HFF-Myc (cell line): Measurements from ENCODE around the gene PLN.

Experiments
- DNase-seq: peaks from one replicate; pipeline ENCODE4 v3.0.0-alpha.2; 2011; ENCODE audit warnings: low read depth; ENCODE audit errors: extremely low read depth
- H3K4me3 ChIP-seq: replicated peaks from 2 replicates; pipeline ENCODE4 v1.5.1; 2011; ENCODE audit warnings: low read depth, mild to moderate bottlenecking, control low read depth, low read length
- TF ChIP-seq, protein P1 (sequence below): IDR thresholded peaks from 2 replicates; pipeline ENCODE4 v1.5.1; 2012; ENCODE audit warnings: mild to moderate bottlenecking, low read depth, low read length, control low read depth; ENCODE audit errors: missing control alignments

The PLN gene

DNA sequence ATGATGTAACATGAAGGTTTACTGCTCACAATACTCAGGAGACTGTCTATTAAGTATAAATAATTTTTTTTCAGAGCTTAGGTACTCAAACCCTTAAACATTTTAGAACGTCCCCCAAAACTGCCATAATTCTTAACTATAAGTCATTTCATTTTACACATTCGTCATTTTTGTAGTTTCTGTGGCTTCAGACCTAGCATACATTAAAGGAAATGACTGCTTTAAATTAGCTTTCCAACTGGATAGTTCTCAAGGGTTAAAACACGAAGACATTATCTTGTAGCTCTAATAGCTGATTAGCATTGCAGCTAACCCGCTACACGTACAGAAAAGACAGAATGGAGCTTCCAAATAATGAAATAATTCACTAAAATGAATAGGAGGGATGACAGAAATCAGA is 24.9 kb upstream of the PLN start:
- TF ChIP-seq, protein P1, sequence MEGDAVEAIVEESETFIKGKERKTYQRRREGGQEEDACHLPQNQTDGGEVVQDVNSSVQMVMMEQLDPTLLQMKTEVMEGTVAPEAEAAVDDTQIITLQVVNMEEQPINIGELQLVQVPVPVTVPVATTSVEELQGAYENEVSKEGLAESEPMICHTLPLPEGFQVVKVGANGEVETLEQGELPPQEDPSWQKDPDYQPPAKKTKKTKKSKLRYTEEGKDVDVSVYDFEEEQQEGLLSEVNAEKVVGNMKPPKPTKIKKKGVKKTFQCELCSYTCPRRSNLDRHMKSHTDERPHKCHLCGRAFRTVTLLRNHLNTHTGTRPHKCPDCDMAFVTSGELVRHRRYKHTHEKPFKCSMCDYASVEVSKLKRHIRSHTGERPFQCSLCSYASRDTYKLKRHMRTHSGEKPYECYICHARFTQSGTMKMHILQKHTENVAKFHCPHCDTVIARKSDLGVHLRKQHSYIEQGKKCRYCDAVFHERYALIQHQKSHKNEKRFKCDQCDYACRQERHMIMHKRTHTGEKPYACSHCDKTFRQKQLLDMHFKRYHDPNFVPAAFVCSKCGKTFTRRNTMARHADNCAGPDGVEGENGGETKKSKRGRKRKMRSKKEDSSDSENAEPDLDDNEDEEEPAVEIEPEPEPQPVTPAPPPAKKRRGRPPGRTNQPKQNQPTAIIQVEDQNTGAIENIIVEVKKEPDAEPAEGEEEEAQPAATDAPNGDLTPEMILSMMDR: no peak
- DNase-seq: no peak
- H3K4me3 ChIP-seq: no peak overlapping the region

DNA sequence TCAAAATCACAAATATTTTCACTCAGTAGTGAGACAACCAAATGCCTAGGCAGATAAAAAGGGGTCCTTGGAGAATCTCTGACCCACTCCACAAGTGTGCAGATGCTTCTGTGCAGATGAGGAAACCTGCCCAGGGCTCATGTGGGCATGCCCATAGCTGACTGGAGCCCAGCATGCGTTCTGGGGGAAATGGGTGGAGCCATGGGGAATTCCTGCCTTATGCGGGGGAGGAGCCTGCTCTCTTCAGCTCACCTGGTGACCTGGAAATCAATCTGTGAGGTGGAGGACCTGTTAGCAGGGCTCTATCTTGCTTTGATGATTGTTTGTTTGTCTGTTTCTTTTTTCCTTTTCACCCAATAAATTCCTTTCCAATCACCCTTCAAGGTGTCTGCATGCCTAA is 23.4 kb upstream of the PLN start:
- DNase-seq: no peak
- TF ChIP-seq, protein P1: no peak
- H3K4me3 ChIP-seq: no peak overlapping the region

DNA sequence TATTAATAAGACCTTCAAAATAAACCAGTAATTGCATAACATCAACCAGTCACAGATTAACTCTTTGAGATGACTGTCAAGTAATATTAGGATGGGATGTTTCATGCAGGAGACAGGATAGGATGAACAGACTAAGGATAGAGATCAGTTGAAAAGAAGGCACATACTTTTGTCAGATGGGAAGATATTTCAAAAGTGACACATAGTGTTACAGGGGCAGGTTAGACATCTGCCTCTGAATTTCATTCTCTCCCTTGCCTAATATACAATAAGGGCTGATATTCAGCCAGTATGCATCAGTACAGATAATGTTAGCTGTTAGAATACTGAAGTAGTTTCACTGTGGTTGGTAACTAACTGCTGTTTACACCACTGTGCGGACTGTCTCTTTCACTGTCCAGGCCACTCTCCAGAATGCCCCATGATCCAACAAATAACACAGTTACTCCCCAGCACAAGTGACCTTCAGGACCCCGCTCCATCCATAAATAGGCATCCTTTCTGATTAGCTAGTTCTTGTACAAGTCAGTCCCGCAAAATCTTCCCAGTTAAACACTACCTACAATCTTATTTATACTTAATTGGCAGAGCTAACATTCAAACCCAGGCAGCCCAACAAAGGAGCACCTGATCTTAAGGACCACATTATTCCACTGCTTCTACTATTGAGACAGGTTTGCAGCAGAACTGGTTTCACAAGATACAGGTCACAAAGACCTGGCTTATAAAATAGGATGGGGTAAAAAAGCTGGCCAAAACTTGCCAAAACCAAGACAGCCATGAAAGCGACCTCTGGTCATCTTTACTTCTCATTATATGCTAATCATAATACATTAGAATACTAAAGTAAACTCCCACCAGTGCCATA is 21.9 kb upstream of the PLN start:
- no peak for DNase-seq
- TF ChIP-seq, protein P1: no peak
- H3K4me3 ChIP-seq: no peak overlapping the region

DNA sequence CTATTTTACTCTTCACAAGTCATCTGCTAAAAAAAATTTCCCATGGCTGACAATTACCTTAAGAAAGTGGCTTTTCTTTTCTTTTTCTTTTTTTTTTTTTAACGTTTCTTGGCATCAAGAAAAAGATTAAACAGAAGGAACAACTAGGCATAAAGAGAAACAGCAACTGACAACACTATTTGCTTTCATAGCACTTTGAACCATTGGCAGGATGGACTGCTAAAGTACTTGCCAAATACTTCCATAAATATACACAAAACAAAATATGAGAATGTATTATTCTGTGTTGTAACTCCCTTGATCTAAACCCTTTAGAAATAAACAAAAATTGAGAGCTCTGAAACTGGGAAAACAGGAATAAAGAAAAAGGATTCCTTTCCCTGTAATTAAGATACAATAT is 20.0 kb upstream of the PLN start:
- TF ChIP-seq, protein P1: no peak
- DNase-seq: no peak
- H3K4me3 ChIP-seq: no peak overlapping the region

DNA sequence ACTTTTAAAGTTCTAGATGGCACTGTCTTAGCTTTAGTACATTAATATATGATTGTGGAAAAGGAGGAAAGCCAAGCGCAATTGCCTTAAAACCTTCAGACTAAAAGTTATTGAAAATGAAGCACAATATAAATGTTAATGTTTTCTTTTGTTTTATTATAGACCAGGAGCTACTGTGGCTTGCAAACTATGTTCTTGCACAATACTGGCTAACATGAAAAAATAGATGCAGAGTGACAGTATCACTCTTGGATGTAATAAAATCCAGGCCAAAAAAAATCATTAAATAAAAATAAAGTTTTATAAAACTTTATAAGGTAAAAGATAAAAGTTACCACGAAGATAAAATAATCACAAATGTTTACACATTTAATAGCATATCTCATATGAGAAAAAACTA is 18.3 kb upstream of the PLN start:
- H3K4me3 ChIP-seq: no peak overlapping the region
- DNase-seq: no peak
- TF ChIP-seq, protein P1: no peak

DNA sequence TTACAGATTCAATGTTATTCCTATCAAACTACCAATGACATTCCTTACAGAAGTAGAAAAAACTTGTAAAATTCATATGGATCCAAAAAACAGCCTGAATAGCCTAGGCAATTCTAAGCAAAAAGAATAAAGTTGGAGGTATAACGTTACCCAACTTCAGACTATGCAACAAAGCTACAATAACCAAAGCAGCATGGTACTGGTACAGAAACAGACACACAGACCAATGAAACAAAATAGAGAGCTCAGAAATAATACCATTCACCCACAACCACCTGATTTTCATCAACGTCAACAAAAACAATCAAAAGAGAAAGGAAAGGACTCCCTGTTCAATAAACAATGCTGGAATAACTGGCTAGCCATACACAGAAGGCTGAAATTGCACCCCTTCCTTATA is 17.2 kb upstream of the PLN start:
- TF ChIP-seq, protein P1: no peak
- no peak overlapping the region for H3K4me3 ChIP-seq
- no peak for DNase-seq
